NCI-H2081 treated with DMSO at 0.1 percent for 48 hours (cell line): ENCODE measurements around the gene MUC22.
"Not testable (repeated sequence)": the region's sequence is repeated elsewhere in the genome, so short reads cannot be mapped to it uniquely, and the experiment has no call there.

Experiments used
- DNase-seq: peaks from one replicate; lab custom pipeline; 2025; lab: John Stamatoyannopoulos, UW

MUC22 gene

DNA sequence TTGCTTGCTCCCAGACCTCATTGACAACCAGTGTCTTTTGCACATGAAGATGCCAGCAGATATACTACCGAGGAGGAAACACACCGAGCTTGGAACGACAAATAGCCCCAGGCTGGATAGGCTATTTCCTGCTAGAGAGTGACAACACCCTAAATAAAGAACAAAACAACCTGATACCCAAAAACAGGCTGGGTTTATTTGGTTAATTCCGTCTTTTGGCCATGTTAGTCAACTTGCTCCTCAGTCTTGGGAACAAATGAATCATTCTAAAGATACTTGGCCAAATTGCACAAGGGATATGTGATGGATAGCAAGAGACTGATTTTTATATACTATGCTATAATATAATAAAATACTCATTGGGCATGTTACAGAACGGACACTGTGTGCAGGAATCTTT lies 11.5 kb upstream of the MUC22 start:
- DNase-seq: no peak

DNA sequence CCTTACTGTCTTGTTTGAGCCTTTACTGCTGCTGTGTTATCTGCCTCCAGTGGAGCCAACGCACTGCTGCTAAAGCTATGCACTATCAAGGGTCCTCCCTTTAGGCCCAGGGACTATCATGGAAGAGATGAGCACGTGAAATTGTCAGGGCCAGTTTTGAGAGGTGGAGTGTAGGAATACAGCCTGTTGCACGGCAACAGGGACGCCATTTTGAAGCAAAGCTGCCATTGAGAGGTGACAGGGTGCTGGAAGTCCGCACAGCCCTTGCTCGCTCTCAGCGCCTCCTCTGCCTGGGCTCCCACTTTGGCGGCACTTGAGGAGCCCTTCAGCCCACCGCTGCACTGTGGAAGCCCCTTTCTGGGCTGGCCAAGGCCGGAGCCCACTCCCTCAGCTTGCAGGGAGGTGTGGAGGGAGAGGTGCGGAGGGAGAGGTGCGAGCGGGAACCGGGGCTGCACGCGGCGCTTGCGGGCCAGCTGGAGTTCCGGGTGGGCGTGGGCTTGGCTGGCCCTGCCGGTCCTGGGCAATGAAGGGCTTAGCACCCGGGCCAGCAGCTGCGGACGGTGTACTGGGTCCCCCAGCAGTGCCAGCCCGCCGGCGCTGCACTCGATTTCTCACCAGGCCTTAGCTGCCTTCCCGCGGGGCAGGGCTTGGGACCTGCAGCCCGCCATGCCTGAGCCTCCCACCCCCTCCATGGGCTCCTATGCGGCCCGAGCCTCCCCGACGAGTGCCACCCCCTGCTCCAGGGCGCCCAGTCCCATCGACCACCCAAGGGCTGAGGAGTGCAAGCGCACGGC lies 10.0 kb upstream of the MUC22 start:
- DNase-seq: not testable (repeated sequence)

GRCh38 chr6:31001281-31001888 lies 8.9 kb upstream of the MUC22 start:
- no peak for DNase-seq

- DNase-seq: no peak
These were observed 7.8 kb upstream of the MUC22 start for GRCh38 chr6:31002471-31002870.

DNA sequence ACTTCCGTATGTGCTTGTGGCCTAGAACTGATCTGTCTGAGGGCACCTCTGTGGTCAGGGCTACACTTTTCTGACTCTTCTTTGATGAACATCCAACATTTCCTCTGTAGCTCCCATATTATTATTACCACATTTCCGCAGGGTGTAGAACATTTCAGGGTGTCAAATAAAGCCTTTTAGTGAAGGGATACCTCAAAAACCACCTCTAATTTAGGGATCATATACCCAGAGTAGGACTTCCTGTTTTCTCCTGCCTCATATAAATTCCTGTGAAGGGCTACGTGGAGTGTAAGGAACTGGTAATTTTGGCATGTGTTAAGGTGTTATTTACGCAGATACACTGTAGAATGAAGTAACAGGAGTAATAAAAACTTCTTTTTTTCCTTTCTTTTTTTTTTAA lies 5.5 kb upstream of the MUC22 start:
- DNase-seq: no peak

GRCh38 chr6:31005249-31006020 lies 4.8 kb upstream of the MUC22 start:
- DNase-seq: no peak

DNA sequence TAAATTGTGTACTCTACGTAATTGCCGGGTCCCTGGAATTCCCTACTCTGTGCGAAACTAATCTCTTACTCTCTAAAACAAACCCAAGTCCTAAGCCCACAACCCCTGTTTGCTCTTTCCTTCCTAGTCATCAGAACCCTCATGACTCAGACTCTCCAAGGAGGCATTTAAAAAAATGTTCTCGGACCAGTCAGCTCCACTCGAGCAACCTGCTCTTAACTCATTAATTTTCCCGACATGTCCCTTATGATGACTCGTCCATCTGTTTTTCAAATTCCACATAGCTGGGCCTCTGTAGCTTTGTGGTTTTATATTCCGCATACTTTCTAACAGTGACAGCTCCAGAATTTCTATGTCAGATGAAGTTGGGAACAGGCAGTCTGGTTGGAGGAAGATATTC lies 2.6 kb upstream of the MUC22 start:
- no peak for DNase-seq

GRCh38 chr6:31008165-31008564 lies 2.1 kb upstream of the MUC22 start:
- DNase-seq: no peak

DNA sequence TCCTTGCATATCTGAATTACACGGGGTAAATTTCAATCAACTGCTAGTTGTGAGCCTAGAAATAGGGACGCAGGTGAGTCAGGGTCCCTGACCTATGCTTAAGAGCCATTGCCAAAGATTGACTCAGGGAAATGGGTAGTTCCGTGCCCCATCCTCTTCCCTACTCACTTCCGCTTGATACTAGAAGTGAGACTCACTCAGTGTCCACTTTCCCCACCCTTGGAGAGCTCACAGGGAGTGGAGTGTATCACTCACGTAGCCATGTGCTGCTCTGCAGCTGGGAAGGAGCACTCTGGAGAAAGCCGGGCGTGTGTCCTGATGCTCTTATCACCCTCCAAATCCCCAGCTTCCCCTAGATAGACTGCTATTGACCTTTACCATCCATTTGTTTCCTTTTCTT lies 543 bp upstream of the MUC22 start:
- no peak for DNase-seq

GRCh38 chr6:31011153-31011552 lies 879 bp downstream of the MUC22 start:
- no peak for DNase-seq

- no peak for DNase-seq
These were observed 6.5 kb downstream of the MUC22 start for GRCh38 chr6:31016659-31017299.

DNA sequence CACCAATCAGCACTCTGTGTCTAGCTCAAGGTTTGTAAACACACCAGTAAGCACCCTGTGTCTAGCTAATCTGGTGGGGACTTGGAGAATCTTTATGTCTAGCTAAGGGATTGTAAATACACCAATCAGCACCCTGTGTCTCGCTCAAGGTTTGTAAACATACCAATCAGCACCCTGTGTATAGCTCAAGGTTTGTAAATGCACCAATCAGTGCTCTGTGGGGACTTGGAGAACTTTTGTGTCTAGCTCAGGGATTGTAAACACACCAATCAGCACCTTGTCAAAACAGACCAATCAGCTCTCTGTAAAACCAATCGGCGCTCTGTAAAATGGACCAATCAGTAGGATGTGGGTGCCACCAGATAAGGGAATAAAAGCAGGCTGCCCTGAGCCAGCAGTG lies 7.2 kb downstream of the MUC22 start:
- DNase-seq: not testable (repeated sequence)

GRCh38 chr6:31020057-31020456 lies 9.8 kb downstream of the MUC22 start:
- DNase-seq: no peak

- not testable (repeated sequence) for DNase-seq
These were observed 10.5 kb downstream of the MUC22 start for GRCh38 chr6:31020631-31021255.

DNA sequence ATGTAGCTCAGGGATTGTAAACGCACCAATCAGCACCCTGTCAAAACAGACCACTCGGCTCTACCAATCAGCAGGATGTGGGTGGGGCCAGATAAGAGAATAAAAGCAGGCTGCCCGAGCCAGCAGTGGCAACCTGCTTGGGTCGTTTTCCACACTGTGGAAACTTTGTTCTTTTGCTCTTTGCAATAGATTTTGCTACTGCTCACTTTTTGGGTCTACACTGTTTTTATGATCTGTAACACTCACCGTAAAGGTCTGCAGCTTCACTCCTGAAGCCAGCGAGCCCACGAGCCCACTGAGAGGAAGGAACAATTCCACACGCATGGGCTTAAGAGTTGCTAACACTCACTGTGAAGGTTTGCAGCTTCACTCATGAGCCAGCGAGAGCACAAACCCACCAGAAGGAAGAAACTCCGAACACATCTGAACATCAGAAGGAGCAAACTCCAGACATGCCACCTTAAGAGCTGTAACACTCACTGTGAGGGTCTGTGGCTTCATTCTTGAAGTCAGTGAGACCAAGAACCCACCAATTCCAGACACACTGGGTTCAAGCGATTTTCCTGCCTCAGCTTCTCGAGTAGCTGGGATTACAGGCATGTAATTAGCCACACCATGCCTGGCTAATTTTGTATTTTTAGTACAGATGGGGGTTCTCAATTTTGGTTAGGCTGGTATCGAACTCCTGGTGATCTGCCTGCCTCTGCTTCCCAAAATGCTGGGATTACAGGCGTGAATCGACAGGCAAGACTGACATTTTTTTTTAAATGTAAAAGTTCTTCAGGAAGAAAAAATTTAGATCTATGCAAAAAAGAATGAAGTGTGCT lies 11.6 kb downstream of the MUC22 start:
- not testable (repeated sequence) for DNase-seq

- no peak for DNase-seq
These were observed 15.3 kb downstream of the MUC22 start for GRCh38 chr6:31025595-31025994.

GRCh38 chr6:31031095-31031494 lies 20.8 kb downstream of the MUC22 start:
- DNase-seq: no peak

DNA sequence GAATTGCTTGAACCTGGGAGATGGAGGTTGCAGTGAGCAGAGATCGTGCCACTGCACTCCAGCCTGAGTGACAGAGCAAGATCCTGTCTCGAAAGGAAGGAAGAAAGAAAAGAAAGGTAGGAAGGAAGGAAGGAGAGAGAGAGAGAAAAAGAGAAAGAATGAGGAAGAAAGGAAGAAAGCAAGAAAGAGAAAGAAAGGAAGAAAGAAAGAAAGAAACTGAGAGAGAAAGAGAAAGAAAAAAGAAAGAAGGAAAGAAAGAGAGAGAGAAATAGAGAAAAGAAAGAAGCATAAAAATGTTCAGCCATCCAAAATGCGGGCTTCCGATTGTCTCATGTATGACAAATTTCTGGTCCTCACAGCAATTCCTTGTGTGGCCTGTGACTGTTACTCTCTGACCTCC lies 22.8 kb downstream of the MUC22 start:
- DNase-seq: no peak

DNA sequence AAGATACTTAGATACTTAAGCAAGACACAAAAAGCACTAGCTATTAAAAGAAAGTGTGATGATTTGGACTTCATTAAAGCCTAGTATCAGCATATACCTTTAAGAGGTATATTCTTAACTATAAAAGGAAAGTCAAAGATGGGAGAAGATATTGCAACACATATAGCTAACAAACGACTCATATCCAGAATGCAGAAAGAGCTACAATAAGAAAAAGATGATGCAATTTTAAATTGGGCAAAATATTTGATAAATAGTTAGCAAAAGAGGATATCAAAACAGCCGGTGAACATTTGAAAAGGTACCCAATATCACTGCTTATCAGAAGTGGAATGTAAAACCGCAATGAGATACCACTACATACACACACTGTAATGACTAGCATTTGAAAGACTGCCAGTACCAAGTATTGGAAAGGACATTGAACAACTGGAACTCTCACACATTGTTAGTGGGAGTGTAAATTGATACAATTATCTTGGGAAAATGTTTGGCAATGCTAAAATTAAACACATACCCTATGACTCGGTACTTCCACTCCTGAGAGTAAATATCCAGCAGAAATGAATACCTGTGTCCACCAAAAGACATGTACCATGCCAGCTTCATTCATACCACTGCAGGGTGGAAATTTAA lies 25.7 kb downstream of the MUC22 start:
- DNase-seq: no peak

DNA sequence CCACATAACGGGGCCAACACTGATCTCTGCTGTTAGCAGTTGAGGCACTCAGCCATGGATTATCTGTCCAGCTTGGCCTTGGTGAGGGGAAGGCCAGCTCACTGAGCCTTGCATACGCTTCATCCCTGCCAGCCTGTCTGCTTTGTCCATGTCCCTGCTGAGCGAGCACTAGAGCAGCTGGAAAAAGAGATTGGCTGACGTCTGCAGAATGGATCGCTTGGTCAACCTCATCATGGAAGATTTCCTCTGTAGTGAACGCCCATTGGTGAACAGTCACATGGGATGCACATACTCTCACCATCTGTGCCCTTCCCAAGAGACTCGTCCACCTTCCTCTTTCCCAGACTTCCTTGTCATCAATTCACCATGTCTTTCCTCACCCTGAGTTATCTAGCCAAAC lies 26.9 kb downstream of the MUC22 start:
- DNase-seq: no peak

DNA sequence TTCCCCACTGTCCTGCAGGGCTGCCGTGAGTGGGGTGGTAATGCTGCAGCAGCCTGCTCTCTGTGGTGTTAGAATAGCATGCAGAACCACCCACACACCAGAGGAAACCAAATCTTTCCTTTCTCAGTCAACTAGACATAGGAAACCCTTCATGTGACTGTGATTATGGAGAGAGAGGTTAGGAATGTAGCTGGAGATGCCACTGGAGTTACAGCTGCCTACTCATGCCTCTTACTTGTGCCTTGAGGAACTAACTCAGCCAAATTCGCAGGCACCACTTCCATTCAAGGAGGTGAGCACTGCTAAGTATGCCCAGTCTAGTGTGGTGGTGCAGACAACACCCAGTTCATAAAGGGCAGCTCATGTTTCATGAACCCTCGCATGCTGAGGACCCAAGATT lies 27.4 kb downstream of the MUC22 start:
- no peak for DNase-seq
